ENCODE results near the gene MYO1E.

Gene MYO1E

GRCh38 chr15:59311195-59311594, 61.5 kb downstream of the MYO1E start:
- H3K4me3 ChIP-seq (ENCODE audit: low read depth, low read length) = no peak overlapping the region
- no peak for TF ChIP-seq CTCF (conservative IDR thresholded peaks at IDR 0.05; ENCODE audit: low read depth, low read length)
- DNase-seq (ENCODE audit: low read depth) = no peak

- H3K4me3 ChIP-seq (ENCODE audit: low read depth, low read length) = no peak overlapping the region
- no peak for TF ChIP-seq CTCF (conservative IDR thresholded peaks at IDR 0.05; ENCODE audit: low read depth, low read length)
- no peak for DNase-seq (ENCODE audit: low read depth)
Observed at GRCh38 chr15:59309405-59309804, 63.3 kb downstream of the MYO1E start.

- no peak for TF ChIP-seq CTCF (conservative IDR thresholded peaks at IDR 0.05; ENCODE audit: low read depth, low read length)
- no peak overlapping the region for H3K4me3 ChIP-seq (ENCODE audit: low read depth, low read length)
- DNase-seq (ENCODE audit: low read depth) = no peak
Observed at GRCh38 chr15:59307165-59307537, 65.5 kb downstream of the MYO1E start.

- no peak overlapping the region for H3K4me3 ChIP-seq (ENCODE audit: low read depth, low read length)
- no peak for TF ChIP-seq CTCF (conservative IDR thresholded peaks at IDR 0.05; ENCODE audit: low read depth, low read length)
- no peak for DNase-seq (ENCODE audit: low read depth)
Observed at GRCh38 chr15:59306520-59307164, 66.0 kb downstream of the MYO1E start.

GRCh38 chr15:59304807-59305206, 67.9 kb downstream of the MYO1E start:
- no peak for TF ChIP-seq CTCF (conservative IDR thresholded peaks at IDR 0.05; ENCODE audit: low read depth, low read length)
- H3K4me3 ChIP-seq (ENCODE audit: low read depth, low read length) = no peak overlapping the region
- DNase-seq (ENCODE audit: low read depth) = no peak

GRCh38 chr15:59304034-59304795, 68.5 kb downstream of the MYO1E start:
- DNase-seq (ENCODE audit: low read depth) = peak; percentile 60
- TF ChIP-seq CTCF (conservative IDR thresholded peaks at IDR 0.05; ENCODE audit: low read depth, low read length) = no peak
- no peak overlapping the region for H3K4me3 ChIP-seq (ENCODE audit: low read depth, low read length)

- DNase-seq (ENCODE audit: low read depth) = no peak
- no peak for TF ChIP-seq CTCF (conservative IDR thresholded peaks at IDR 0.05; ENCODE audit: low read depth, low read length)
- no peak overlapping the region for H3K4me3 ChIP-seq (ENCODE audit: low read depth, low read length)
Observed at GRCh38 chr15:59303633-59304032, 69.0 kb downstream of the MYO1E start.

Data from choroid plexus epithelial cell (primary cell).